ENCODE data around the gene BCAN. TPM values are rescaled to one million over a fixed set of nuclear protein-coding genes. Genes with fewer than 3 reads are reported as not detected.

The BCAN gene
- total and polyA plus RNA-seq, 2 of the 8 experiments (the other 6 are each of a cell fraction or from before 2014, with no cell fraction given), result 4.5 to 24.0 TPM

- H3K56ac ChIP-seq (replicated peaks; ENCODE audit: insufficient read length, low read depth, low read length), result no peak overlapping the region
- peak overlapping the region; percentile 62 for H2BK5ac ChIP-seq (ENCODE audit: low read depth, low read length)
- peaks cover 0 to 4% of the 10 kb centered on the region in 2 experiments; a peak in 1 of 4 replicates for H3K79me2 ChIP-seq (ENCODE audit: control insufficient read depth in 1 of 2, insufficient read depth in 2 of 2, low read length in 2 of 2)
- 0 out of 2 replicates have a peak overlapping the region, but pooled peaks have one; percentile 25 for H2BK15ac ChIP-seq (ENCODE audit: low read length)
- H2BK120ac ChIP-seq (replicated peaks; ENCODE audit: low read depth, low read length), result no peak overlapping the region
- CTCF ChIA-PET (ENCODE audit: partially characterized antibody), result interaction anchor here (0.7 to 66.0 kb wide), 6 partner anchors 8 to 260 kb away, joined by 3 to 4284 read pairs (median 5); partner anchors contain the start of genes CRABP2, ISG20L2, METTL25B and NES
- no peak overlapping the region for H3K27ac ChIP-seq (ENCODE audit: low read depth, low read length)
- peak overlapping the region; percentile 86 for H3K18ac ChIP-seq (ENCODE audit: extremely low read depth, low read length)
- H3K4me2 ChIP-seq (ENCODE audit: insufficient read depth in 1 of 2, low read depth in 2 of 2, low read length in 2 of 2), result peak overlapping the region in 1 of 2 experiments; percentile 53; a peak in 2 of 4 replicates
- H2BK12ac ChIP-seq (ENCODE audit: low read depth, low read length), result peak overlapping the region; percentile 10
- H3K27me3 ChIP-seq (replicated peaks in 1 of 4; ENCODE audit: control insufficient read depth in 3 of 4, extremely low read depth in 1 of 4, insufficient read depth in 3 of 4, low read length in 3 of 4), result no peaks in the 10 kb centered on the region
- WGBS, 2 experiments (ENCODE audit: extremely low coverage in 1 of 2, insufficient coverage in 1 of 2, insufficient read length in 1 of 2, insufficient replicate concordance in 2 of 2, low coverage in 1 of 2, low lambda C conversion rate in 2 of 2, missing lambda C conversion rate in 1 of 2), result 40% methylated on average over 3 of the region's 5 CpGs; no CpG with 5 or more reads in 1 of the 2 experiments
- peak overlapping the region; percentile 99 for H2AK5ac ChIP-seq (ENCODE audit: low read depth, low read length)
- H3K79me1 ChIP-seq (ENCODE audit: low read depth, low read length), result peaks cover 2% of the 10 kb centered on the region; the same call in 1 of the 2 replicates
- H3K9me3 ChIP-seq (ENCODE audit: insufficient read depth in 2 of 2, low read depth in 1 of 2, low read length in 1 of 2), result no peaks in the 10 kb centered on the region
- peaks cover 0 to 1% of the 10 kb centered on the region in 2 experiments for H4K20me1 ChIP-seq (replicated peaks in 1 of 2; ENCODE audit: control insufficient read depth in 1 of 2, insufficient read depth in 2 of 2, low read length in 2 of 2)
- no peak overlapping the region for H3K4me3 ChIP-seq (ENCODE audit: extremely low read depth in 1 of 4, insufficient read depth in 2 of 4, low read depth in 3 of 4, low read length in 4 of 4)
- H4K8ac ChIP-seq (ENCODE audit: extremely low read depth, insufficient read depth, low read length), result no peak overlapping the region
- H3K4me1 ChIP-seq (replicated peaks in 1 of 4; ENCODE audit: control insufficient read depth in 3 of 4, insufficient read depth in 4 of 4, low read length in 3 of 4), result peaks cover 8 to 66% (median 49%) of the 10 kb centered on the region in 4 experiments
- H2AFZ ChIP-seq (ENCODE audit: low read length), result no peak overlapping the region
- no peak overlapping the region for H3K4ac ChIP-seq (replicated peaks; ENCODE audit: insufficient read length, low read depth, low read length)
- FAIRE-seq (no peak), DNase-seq (ENCODE audit: low read depth in 1 of 2, low spot score in 2 of 2) (no peak)
- no peak overlapping the region for H4K5ac ChIP-seq (ENCODE audit: insufficient read length, low read depth, low read length)
- no peak overlapping the region for H3K14ac ChIP-seq (ENCODE audit: insufficient read length)
- no peak overlapping the region for H2BK20ac ChIP-seq (ENCODE audit: low read length)
- H3K36me3 ChIP-seq (ENCODE audit: control insufficient read depth in 2 of 4, insufficient read depth in 4 of 4, low read length in 3 of 4), result peaks cover 4 to 17% (median 9%) of the 10 kb centered on the region in 4 experiments; a peak in 7 of 8 replicates
- H3K9ac ChIP-seq (replicated peaks in 1 of 4; ENCODE audit: extremely low read depth in 1 of 4, low read depth in 3 of 4, low read length in 3 of 4), result no peak overlapping the region
- POLR2A ChIA-PET (ENCODE audit: partially characterized antibody), result interaction anchor here (1.0 to 12.0 kb wide), 10 partner anchors 8 to 88 kb away, joined by 3 to 419 read pairs (median 4); partner anchors contain the start of genes NES and TTC24
- peak overlapping the region; percentile 86 for H4K91ac ChIP-seq (replicated peaks; ENCODE audit: insufficient read length, low read length)
- H3K23ac ChIP-seq (ENCODE audit: insufficient read length), result no peak overlapping the region
- H3K23me2 ChIP-seq (ENCODE audit: low read depth, low read length), result peaks cover 2% of the 10 kb centered on the region; the same call in 1 of the 2 replicates
- TF ChIP-seq RNF2 (IDR thresholded peaks at IDR 0.05; ENCODE audit: borderline replicate concordance, low read depth, low read length, missing control alignments, poor library complexity, severe bottlenecking), result no peak
- no peak for TF ChIP-seq SP2 (IDR thresholded peaks at IDR 0.05; ENCODE audit: low read length)
- no peak for TF ChIP-seq SP1 (IDR thresholded peaks at IDR 0.05; ENCODE audit: low read depth, low read length)
- no peak for TF ChIP-seq FOSL1 (IDR thresholded peaks at IDR 0.05; ENCODE audit: insufficient read depth, low read depth, low read length)
- TF ChIP-seq CTCF (IDR thresholded peaks at IDR 0.05; ENCODE audit: control extremely low read depth in 1 of 3, insufficient read depth in 1 of 3, low read depth in 1 of 3, low read length in 3 of 3), result no peak
- no peak for TF ChIP-seq BCL11A (IDR thresholded peaks at IDR 0.05; ENCODE audit: low read depth in 2 of 2, low read length in 2 of 2)
- no peak for TF ChIP-seq CBX5 (IDR thresholded peaks at IDR 0.05; ENCODE audit: low read depth, low read length)
- no peak for TF ChIP-seq NRF1 (IDR thresholded peaks at IDR 0.05; ENCODE audit: low read depth, low read length)
- no peak for TF ChIP-seq HDAC6 (IDR thresholded peaks at IDR 0.05; ENCODE audit: low read depth, low read length)
- no peak for TF ChIP-seq BRCA1 (IDR thresholded peaks at IDR 0.05; ENCODE audit: low read depth, low read length)
- TF ChIP-seq JUN (IDR thresholded peaks at IDR 0.05; ENCODE audit: low read depth, low read length), result no peak
Measured at GRCh38 chr1:156667610-156667967, 25.7 kb downstream of the BCAN start.

All from H1 (cell line).